Measurements from ENCODE around the gene BRF1. TPM values are rescaled to one million over a fixed set of nuclear protein-coding genes. Genes with fewer than 3 reads are reported as not detected.
"Not testable (repeated sequence)": the region's sequence is repeated elsewhere in the genome, so short reads cannot be mapped to it uniquely, and the experiment has no call there.

Gene BRF1
- total RNA-seq, 6 experiments from 2014 or later = 13.1 to 17.8 (median 16.2) TPM

GRCh38 chr14:105299654-105300541, 903 bp downstream of the BRF1 start:
- H3K27ac ChIP-seq = peak overlapping the region; percentile 36 to 89 (median 80)
- H3K4me1 ChIP-seq = peaks cover 0 to 17% (median 7%) of the 10 kb centered on the region in 4 donors
- DNase-seq = peak in 1 of 3 donors; percentile 62
- H3K4me3 ChIP-seq = peak overlapping the region; percentile 55 to 96 (median 77)
- H3K36me3 ChIP-seq = no peaks in the 10 kb centered on the region
- WGBS (ENCODE audit: insufficient coverage, low coverage, low lambda C conversion rate, missing lambda C conversion rate) = 29% methylated on average over 5 of the region's 54 CpGs
- intact Hi-C loops (cut with DNase I) = no loop called here
- H3K9me3 ChIP-seq = no peaks in the 10 kb centered on the region
- H3K27me3 ChIP-seq = no peaks in the 10 kb centered on the region
- ATAC-seq = peak in 1 of 4 donors; percentile 0
- TF ChIP-seq, protein P1, sequence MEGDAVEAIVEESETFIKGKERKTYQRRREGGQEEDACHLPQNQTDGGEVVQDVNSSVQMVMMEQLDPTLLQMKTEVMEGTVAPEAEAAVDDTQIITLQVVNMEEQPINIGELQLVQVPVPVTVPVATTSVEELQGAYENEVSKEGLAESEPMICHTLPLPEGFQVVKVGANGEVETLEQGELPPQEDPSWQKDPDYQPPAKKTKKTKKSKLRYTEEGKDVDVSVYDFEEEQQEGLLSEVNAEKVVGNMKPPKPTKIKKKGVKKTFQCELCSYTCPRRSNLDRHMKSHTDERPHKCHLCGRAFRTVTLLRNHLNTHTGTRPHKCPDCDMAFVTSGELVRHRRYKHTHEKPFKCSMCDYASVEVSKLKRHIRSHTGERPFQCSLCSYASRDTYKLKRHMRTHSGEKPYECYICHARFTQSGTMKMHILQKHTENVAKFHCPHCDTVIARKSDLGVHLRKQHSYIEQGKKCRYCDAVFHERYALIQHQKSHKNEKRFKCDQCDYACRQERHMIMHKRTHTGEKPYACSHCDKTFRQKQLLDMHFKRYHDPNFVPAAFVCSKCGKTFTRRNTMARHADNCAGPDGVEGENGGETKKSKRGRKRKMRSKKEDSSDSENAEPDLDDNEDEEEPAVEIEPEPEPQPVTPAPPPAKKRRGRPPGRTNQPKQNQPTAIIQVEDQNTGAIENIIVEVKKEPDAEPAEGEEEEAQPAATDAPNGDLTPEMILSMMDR (IDR thresholded peaks at IDR 0.05) = no peak
- no peak for TF ChIP-seq POLR2A (IDR thresholded peaks at IDR 0.05)

DNA sequence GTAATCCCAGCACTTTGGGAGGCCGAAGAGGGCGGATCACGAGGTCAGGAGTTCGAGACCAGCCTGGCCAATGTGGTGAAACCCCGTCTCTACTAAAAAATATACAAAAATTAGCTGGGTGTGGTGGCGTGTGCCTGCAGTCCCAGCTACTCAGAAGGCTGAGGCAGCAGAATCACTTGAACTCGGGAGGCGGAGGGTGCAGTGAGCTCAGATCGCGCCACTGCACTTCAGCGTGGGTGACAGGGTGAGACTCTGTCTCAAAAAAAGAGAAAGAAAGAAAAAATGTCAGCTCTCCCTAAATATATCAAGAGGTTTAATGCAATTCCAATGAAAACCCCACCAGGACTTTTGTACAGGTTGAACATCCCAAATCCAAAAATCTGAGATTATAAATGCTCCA, 3.5 kb downstream of the BRF1 start:
- ATAC-seq; H3K9me3 ChIP-seq; H3K4me3 ChIP-seq; DNase-seq; H3K27ac ChIP-seq; H3K36me3 ChIP-seq; intact Hi-C loops (cut with DNase I); H3K27me3 ChIP-seq: not testable (repeated sequence)
- peaks cover 0 to 17% (median 7%) of the 10 kb centered on the region in 4 donors for H3K4me1 ChIP-seq
- WGBS (ENCODE audit: insufficient coverage, low coverage, low lambda C conversion rate, missing lambda C conversion rate) = 87% methylated on average over 11 of the region's 11 CpGs

DNA sequence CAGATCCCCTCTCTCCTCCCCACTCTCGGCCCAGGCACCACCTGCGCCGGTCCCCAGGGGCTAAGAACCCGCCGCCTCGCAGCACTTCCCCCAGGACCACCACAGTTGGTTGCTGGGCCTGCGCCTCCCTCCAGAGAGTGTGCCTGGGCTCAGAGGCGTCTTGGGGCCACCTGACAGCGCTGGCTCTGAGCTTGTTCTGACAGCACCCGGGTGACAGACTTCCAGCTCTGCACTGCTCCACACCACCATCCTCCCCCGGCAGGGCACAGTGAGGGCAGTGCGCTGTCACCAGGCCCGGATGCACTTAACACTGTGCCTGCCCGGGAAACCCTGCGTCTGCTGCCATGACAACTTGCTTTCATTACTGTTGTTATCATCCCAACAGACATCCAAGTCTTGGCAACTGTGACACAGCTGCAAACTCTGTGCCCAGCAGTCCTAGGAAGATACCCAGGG, 6.6 kb downstream of the BRF1 start:
- WGBS (ENCODE audit: insufficient coverage, low coverage, low lambda C conversion rate, missing lambda C conversion rate) = 19% methylated on average over 5 of the region's 15 CpGs
- TF ChIP-seq POLR2A (IDR thresholded peaks at IDR 0.05) = no peak
- TF ChIP-seq, protein P1 (IDR thresholded peaks at IDR 0.05) = no peak
- intact Hi-C loops (cut with DNase I) = no loop called here
- H3K4me3 ChIP-seq = no peak overlapping the region
- H3K4me1 ChIP-seq = peaks cover 0 to 12% (median 3%) of the 10 kb centered on the region in 4 donors
- no peak overlapping the region for H3K27ac ChIP-seq
- H3K36me3 ChIP-seq = no peaks in the 10 kb centered on the region
- DNase-seq (no peak), ATAC-seq (peak; percentile 34 to 60 (median 60))
- no peaks in the 10 kb centered on the region for H3K27me3 ChIP-seq
- no peaks in the 10 kb centered on the region for H3K9me3 ChIP-seq

GRCh38 chr14:105292826-105293711, 7.7 kb downstream of the BRF1 start:
- Histone ChIP-seq H3K4me1 (peaks cover 0 to 12% (median under 1%) of the 10 kb centered on the region in 4 donors), H3K9me3 (no peaks in the 10 kb centered on the region), H3K4me3 (no peak overlapping the region), H3K27me3 (no peaks in the 10 kb centered on the region), H3K27ac (no peak overlapping the region), H3K36me3 (no peaks in the 10 kb centered on the region)
- peak in 3 of 4 donors; percentile 10 to 23 (median 20) for ATAC-seq
- no peak for DNase-seq
- TF ChIP-seq, protein P1 (IDR thresholded peaks at IDR 0.05) = no peak
- TF ChIP-seq POLR2A (IDR thresholded peaks at IDR 0.05) = no peak
- 65% methylated on average over 9 of the region's 26 CpGs for WGBS (ENCODE audit: insufficient coverage, low coverage, low lambda C conversion rate, missing lambda C conversion rate)
- intact Hi-C loops (cut with DNase I) = no loop called here

All from right lobe of liver (tissue), 6 donors.